Progenitor cell of endocrine pancreas (in vitro differentiated cells): ENCODE data around the gene ZAR1. TPM values are rescaled to one million over a fixed set of nuclear protein-coding genes. Genes with fewer than 3 reads are reported as not detected.

ENCODE experiments used
- DNase-seq: peaks from one replicate; pipeline ENCODE4 v3.0.0; 2021; ENCODE audit warnings: low spot score; ENCODE audit not compliant: unreplicated experiment
- H3K27ac Mint-ChIP-seq: 2 replicates; pipeline ENCODE4 v1.8.0; 2021; ENCODE audit warnings: mild to moderate bottlenecking, moderate library complexity, mixed read lengths
- H3K27me3 Mint-ChIP-seq: 2 replicates; pipeline ENCODE4 v1.8.0; 2021; ENCODE audit warnings: mixed read lengths
- H3K36me3 Mint-ChIP-seq: 2 replicates; pipeline ENCODE4 v1.8.0; 2022; ENCODE audit warnings: mixed read lengths; ENCODE audit not compliant: insufficient read depth
- H3K4me1 Mint-ChIP-seq: 2 replicates; pipeline ENCODE4 v1.8.0; 2021; ENCODE audit warnings: low read depth, mixed read lengths
- H3K4me3 Mint-ChIP-seq: 2 replicates; pipeline ENCODE4 v1.8.0; 2021; ENCODE audit warnings: low read depth, mild to moderate bottlenecking, moderate library complexity, mixed read lengths
- H3K9me3 Mint-ChIP-seq: 2 replicates; pipeline ENCODE4 v1.8.0; 2021; ENCODE audit warnings: low read depth, mixed read lengths
- CTCF ChIP-seq: fragments of 200-600 bp; sonication (generic); IDR thresholded peaks from one replicate; pipeline ENCODE4 v1.5.0; 2021; ENCODE audit warnings: antibody characterized with exemption, mild to moderate bottlenecking; ENCODE audit not compliant: unreplicated experiment
- total RNA-seq: library from RNA; stranded (reverse); gene quantifications from 2 replicates; pipeline ENCODE4 v1.2.1, GENCODE V29; 2021

Gene ZAR1
- total RNA-seq, 1 donor from 2014 or later = not detected

GRCh38 chr4:48498895-48499294 is 8.8 kb downstream of the ZAR1 start:
- no peak for DNase-seq
- no peak overlapping the region for H3K27ac Mint-ChIP-seq
- no peak overlapping the region for H3K4me3 Mint-ChIP-seq
- no peaks in the 10 kb centered on the region for H3K9me3 Mint-ChIP-seq
- H3K36me3 Mint-ChIP-seq = peaks cover 17% of the 10 kb centered on the region
- no peaks in the 10 kb centered on the region for H3K27me3 Mint-ChIP-seq
- no peak for TF ChIP-seq CTCF
- peaks cover 8% of the 10 kb centered on the region for H3K4me1 Mint-ChIP-seq

DNA sequence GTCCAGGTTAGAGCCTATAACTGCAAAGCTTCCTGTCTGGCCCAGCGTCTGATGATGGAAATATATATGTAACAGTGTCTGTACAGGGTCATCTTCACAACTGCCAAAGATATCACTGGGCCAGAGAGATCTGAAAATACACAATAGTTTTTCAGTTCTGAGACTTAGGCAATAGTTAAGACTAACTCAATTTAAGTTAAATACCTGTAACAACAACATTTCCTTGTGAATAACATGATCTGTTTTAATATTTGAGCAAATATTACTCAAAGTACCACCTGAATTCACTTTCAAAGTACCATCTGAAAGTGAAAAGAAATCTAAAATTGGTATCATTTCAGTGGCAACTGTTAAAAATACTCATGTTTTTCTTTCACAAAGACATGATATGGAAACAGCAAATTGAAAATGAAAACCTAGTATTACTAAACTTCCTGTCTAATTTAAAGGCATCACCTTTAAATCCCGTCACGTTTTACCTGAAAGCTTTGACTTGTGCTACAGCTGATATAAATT is 9.6 kb downstream of the ZAR1 start:
- Mint-ChIP-seq H3K4me1 (peaks cover 10% of the 10 kb centered on the region), H3K27me3 (no peaks in the 10 kb centered on the region), H3K9me3 (no peaks in the 10 kb centered on the region), H3K4me3 (no peak overlapping the region), H3K36me3 (peaks cover 17% of the 10 kb centered on the region), H3K27ac (no peak overlapping the region)
- TF ChIP-seq CTCF = no peak
- DNase-seq = no peak

DNA sequence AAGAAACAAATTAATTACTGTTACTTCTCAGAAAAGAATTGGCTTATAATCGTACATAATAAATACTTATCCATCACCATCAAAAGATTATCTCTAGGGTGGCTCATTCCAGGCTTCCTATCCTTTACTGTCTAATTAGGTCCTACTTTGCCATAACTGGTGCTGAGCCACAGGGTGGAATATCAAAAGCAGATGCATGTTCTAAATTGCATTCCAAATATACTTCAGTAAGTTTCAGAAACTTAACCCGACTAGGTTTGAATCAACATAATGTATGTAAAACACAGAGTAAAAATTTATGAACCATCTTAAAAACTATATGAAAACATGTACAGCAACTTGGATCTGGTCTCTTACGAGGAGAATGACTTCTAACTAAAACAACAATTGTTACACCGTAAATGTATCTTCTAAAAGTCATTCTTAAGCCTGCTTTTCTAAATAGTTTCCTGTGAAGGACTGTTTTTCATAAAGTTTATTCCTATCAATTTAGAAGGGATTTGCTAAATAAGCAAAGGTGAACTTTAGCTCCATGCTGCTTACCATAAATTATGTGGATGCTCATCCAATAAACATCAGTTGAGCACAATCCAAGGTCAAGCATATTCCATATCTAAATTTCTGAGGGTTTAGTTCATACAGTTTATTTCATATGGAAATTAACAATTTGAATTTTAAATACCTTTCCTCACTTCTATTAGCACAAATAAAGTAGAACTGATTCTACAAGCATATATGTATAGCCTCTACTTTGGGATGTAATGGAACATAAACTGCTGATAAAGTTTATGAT is 13.4 kb downstream of the ZAR1 start:
- H3K27ac Mint-ChIP-seq = no peak overlapping the region
- DNase-seq = no peak
- H3K9me3 Mint-ChIP-seq = no peaks in the 10 kb centered on the region
- peaks cover 18% of the 10 kb centered on the region for H3K4me1 Mint-ChIP-seq
- TF ChIP-seq CTCF = no peak
- H3K4me3 Mint-ChIP-seq = no peak overlapping the region
- H3K27me3 Mint-ChIP-seq = no peaks in the 10 kb centered on the region
- peaks cover 21% of the 10 kb centered on the region for H3K36me3 Mint-ChIP-seq

GRCh38 chr4:48504026-48504330 is 13.9 kb downstream of the ZAR1 start:
- Mint-ChIP-seq H3K9me3 (no peaks in the 10 kb centered on the region), H3K27me3 (no peaks in the 10 kb centered on the region), H3K4me1 (peaks cover 16% of the 10 kb centered on the region), H3K36me3 (peaks cover 19% of the 10 kb centered on the region), H3K27ac (no peak overlapping the region), H3K4me3 (no peak overlapping the region)
- DNase-seq = no peak
- TF ChIP-seq CTCF = no peak

GRCh38 chr4:48504352-48504751 is 14.3 kb downstream of the ZAR1 start:
- DNase-seq = no peak
- H3K27me3 Mint-ChIP-seq = no peaks in the 10 kb centered on the region
- peaks cover 17% of the 10 kb centered on the region for H3K36me3 Mint-ChIP-seq
- H3K9me3 Mint-ChIP-seq = no peaks in the 10 kb centered on the region
- no peak overlapping the region for H3K4me3 Mint-ChIP-seq
- no peak for TF ChIP-seq CTCF
- no peak overlapping the region for H3K27ac Mint-ChIP-seq
- peaks cover 13% of the 10 kb centered on the region for H3K4me1 Mint-ChIP-seq
